MM.1S (cell line): ENCODE data around the gene EP400.

Experiments used
- CTCF ChIP-seq: fragments of 300-600 bp; sonication (generic); IDR thresholded peaks from 2 replicates; pipeline ENCODE4 v1.5.1; 2016; ENCODE audit warnings: antibody characterized with exemption, low read length, mixed read lengths
- EZH2 ChIP-seq: fragments of 300-600 bp; sonication (generic); optimal IDR thresholded peaks from 2 replicates; pipeline ENCODE3; 2017; ENCODE audit warnings: low read depth, mild to moderate bottlenecking, antibody characterized with exemption, low read length, mixed read lengths
- EZH2phosphoT487 ChIP-seq: fragments of 300-600 bp; sonication (generic); IDR thresholded peaks from 2 replicates; pipeline ENCODE4 v1.6.1; 2018; ENCODE audit warnings: antibody characterized with exemption, low read length

GRCh38 chr12:132076711-132077110 lies 127.0 kb downstream of the EP400 start:
- TF ChIP-seq CTCF, result no peak
- no peak for TF ChIP-seq EZH2
- TF ChIP-seq EZH2phosphoT487, result no peak
